HG02840 (cell line): ENCODE results near the gene MAP6.
A peak's percentile ranks its signal among the peaks of the same experiment; 100 is the strongest.

Experiments used
- ATAC-seq: cut with Tn5 transposase; IDR thresholded peaks from one replicate; pipeline ENCODE4 v1.9.1; 2021; ENCODE audit warnings: mild to moderate bottlenecking, moderate library complexity, moderate number of reproducible peaks; ENCODE audit not compliant: unreplicated experiment, low FRiP score

The MAP6 gene

DNA sequence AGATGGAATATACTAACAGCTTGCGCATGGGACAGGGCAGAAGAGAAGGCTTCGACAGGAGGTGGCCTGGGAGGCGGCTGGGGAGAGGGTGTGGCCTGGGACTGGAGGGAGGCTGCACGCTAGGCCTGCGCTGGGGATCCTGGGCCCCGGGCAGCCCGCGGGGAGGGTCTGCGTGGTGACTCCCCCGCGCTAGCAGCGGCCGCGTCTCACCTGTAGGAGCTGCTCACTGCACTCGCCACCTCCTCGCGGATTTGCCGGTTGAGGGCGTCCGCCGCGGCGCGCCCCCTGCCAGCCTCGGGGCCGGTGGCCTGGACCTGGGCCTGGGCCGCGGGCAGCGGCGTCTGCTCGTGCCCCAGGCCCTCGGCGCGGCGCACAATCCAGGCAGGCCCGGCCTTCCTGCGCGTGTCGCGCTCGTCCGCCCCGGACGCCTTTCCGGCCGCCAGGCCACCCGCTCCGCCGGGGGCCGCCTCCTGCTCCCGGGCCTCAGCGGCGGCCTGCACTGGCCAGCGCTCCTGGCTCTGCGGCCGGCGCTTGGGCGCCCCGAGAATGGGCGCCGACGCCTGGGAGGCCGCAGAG, 1.5 kb downstream of the MAP6 start:
- no peak for ATAC-seq

DNA sequence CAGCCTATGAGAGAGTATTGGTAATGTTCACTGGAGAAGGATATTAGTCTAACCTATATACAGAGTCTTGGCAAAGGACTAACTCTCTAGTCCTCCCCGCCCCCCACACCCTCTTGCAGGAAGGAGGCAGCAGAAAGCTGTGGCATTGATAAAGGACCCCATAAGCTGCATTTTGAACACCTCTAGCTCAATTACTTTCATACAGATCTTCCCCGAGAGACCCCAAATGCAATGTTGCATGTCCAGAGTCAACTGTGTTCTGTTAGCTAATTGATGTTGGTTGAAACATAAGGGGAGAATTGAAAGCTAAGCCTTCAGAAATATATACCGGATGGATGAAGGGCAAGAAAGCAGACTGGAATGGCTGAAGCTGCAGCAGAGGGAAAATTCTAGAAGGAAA, 2.8 kb downstream of the MAP6 start:
- ATAC-seq, result no peak

- no peak for ATAC-seq
Observed at GRCh38 chr11:75665126-75665525, 3.7 kb downstream of the MAP6 start.

GRCh38 chr11:75664389-75664788, 4.4 kb downstream of the MAP6 start:
- no peak for ATAC-seq

DNA sequence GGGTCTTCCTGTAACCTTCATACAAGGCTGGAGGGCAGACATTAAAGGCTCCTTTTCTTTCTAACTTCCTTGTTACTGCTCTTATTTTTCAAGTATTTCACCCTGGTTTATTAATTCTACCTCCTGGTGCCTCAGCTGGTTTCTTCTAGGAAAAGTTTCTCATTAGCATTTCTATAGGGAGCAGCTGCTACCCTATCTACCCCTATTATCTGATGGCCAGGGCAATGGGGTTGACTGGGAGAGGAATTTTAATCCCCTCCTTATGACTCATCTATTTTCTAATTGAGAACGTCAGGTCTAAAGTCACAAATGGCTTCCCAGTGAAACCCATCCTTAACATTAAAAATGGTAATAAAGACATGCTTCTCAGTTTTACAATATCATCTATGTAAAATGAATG, 5.0 kb downstream of the MAP6 start:
- no peak for ATAC-seq

- no peak for ATAC-seq
Observed at GRCh38 chr11:75659836-75660235, 9.0 kb downstream of the MAP6 start.

- ATAC-seq, result no peak
Observed at GRCh38 chr11:75656044-75656727, 12.7 kb downstream of the MAP6 start.

- no peak for ATAC-seq
Observed at GRCh38 chr11:75655605-75656004, 13.2 kb downstream of the MAP6 start.

- peak; percentile 87 for ATAC-seq
Observed at GRCh38 chr11:75654314-75654713, 14.5 kb downstream of the MAP6 start.

GRCh38 chr11:75653532-75653931, 15.3 kb downstream of the MAP6 start:
- ATAC-seq, result no peak

GRCh38 chr11:75652936-75653335, 15.9 kb downstream of the MAP6 start:
- ATAC-seq, result no peak

- ATAC-seq, result no peak
Observed at GRCh38 chr11:75651218-75651617, 17.6 kb downstream of the MAP6 start.

DNA sequence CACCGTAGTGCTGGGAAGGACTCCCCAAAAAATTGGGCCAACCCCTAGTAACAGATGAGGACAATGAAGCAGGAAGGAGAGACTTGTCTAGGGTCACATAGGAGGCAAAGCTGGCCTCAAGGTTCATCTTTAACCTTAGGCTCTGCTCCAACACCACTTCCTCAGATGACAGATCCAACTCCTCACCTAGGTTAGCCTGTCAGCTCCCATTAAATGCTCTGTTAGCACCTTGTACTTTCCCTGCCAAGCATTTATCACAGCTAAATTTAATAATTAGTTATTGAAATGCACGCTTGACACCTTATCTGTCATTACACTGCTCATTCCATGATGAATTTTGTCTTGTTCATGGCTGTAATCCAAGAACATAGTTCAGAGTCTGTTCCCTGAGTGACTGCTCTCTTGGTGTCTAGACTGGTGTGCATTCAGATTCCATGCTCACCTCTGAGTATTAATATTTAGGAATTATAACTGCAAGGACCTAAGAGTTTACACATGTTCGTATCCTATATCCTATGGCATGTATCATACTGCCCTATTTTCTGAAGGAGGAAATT, 18.6 kb downstream of the MAP6 start:
- no peak for ATAC-seq

DNA sequence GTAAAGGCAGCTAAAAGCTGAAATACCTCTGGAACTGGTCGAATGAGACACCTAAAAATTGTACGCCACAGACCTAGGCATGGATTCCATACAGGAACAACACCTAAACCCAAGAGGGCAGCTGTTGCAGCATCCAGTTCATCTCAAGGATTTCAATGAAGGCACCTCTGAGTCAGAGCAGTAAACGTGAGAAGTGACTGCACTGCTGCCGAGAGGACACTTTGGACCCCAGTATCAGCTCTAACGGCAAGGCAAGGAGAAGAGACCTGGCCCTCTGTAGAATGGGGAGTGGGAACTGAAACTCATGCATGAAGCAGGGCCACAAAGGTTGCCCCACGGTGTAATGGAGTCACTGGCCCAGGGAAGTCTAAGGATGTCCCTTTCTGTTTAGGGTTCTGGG, 23.9 kb downstream of the MAP6 start:
- ATAC-seq, result no peak

GRCh38 chr11:75644370-75644769, 24.5 kb downstream of the MAP6 start:
- no peak for ATAC-seq

GRCh38 chr11:75642402-75643113, 26.3 kb downstream of the MAP6 start:
- no peak for ATAC-seq

DNA sequence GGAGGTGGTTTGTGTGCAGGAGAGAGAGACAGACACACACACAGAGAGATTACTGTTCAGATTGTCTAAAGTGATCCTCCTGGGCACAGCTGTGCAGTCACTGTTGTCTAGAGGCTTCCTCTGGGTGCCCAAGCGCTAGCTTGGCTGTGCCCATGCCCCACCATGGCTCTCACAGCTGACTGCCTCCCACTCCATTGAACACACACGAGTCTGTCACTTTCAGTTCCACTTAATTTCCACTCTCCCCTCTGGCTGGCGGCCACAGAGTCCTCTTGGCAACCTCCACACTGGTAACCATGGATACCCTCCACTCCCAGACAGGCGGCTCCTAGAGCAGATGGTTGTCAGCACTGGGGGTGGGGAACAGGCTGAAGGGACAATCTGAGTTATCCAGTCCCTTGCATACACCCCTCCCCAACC, 29.1 kb downstream of the MAP6 start:
- no peak for ATAC-seq

DNA sequence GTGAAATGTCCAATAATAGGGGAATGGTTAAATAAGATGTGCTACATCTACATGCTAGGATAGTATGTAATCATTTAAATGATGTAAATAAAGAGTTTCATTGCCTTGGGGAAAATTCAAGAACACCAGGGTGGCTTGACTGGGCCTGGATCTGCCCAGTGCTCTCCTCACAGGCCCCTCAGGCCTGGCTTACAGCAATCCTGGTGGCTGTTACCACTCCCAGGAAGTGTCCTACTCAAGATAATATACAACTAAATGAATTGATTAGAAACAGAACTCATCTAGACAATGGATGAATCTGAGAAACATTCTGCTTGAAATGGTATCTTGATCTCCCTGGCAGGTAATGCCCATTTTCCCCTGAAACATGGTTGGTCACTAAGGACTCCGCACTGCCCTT, 30.8 kb downstream of the MAP6 start:
- ATAC-seq, result no peak

- no peak for ATAC-seq
Observed at GRCh38 chr11:75635066-75635862, 33.6 kb downstream of the MAP6 start.

DNA sequence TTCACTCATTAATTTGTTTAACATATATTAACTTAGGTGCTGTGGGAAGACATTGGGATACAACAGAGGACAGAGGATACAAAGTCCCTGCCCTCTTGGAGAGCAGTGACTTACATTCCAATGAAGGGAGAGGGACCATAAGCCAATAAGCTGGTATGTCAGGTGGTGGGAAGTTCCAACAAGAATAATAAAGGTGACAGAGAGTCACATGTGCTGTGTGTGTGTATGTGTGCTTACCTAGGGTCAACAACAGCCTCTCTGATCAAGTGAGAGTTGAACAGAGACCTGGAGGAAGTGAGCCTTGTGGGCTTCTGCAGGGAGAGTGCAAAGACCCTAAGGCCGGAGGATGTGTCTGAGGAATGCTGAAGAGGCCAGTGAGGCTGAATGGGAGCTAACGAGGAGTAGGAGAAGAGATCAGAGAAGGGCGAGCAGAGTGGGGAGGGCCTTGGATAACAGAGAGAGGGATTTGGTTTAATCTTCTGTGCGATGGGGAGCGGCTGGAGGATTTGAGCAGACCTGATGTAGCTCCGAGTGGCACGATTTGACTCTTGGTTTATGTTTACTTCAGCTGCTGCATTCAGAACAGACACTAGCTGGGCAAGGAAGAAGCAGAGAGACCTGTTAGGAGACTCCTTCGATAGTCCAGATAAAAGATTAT, 35.3 kb downstream of the MAP6 start:
- no peak for ATAC-seq
